OCI-M1 (cell line): Measurements from ENCODE around the gene KCNN4.
"Not testable (repeated sequence)": the region's sequence is repeated elsewhere in the genome, so short reads cannot be mapped to it uniquely, and the experiment has no call there.

Experiments
- DNase-seq: peaks from one replicate; lab custom pipeline; 2025; lab: John Stamatoyannopoulos, UW

KCNN4 gene

GRCh38 chr19:43780706-43781525 lies at the start of gene KCNN4:
KCNN4 (minus strand) TSS chr19:43780973; CDS start chr19:43780861, 112 bp downstream.
- peak; percentile 63 for DNase-seq

- peak; percentile 97 for DNase-seq
Measured at GRCh38 chr19:43826787-43827754, 46.3 kb upstream of the KCNN4 start, which contains the start of gene ZNF283. ZNF283 (plus strand) TSS chr19:43827321; CDS start chr19:43833505, 6,184 bp downstream.

GRCh38 chr19:43824572-43824971 lies 43.8 kb upstream of the KCNN4 start:
- DNase-seq: not testable (repeated sequence)

GRCh38 chr19:43823856-43824255 lies 43.1 kb upstream of the KCNN4 start:
- DNase-seq: not testable (repeated sequence)

- no peak for DNase-seq
Measured at GRCh38 chr19:43820884-43821215, 40.1 kb upstream of the KCNN4 start.

GRCh38 chr19:43820098-43820883 lies 39.5 kb upstream of the KCNN4 start:
- no peak for DNase-seq

GRCh38 chr19:43818500-43818899 lies 37.7 kb upstream of the KCNN4 start:
- DNase-seq: no peak

- not testable (repeated sequence) for DNase-seq
Measured at GRCh38 chr19:43817454-43817853, 36.7 kb upstream of the KCNN4 start.

- DNase-seq: no peak
Measured at GRCh38 chr19:43814663-43815352, 34.0 kb upstream of the KCNN4 start.

- DNase-seq: peak; percentile 73
Measured at GRCh38 chr19:43812688-43813087, 31.9 kb upstream of the KCNN4 start.

- DNase-seq: no peak
Measured at GRCh38 chr19:43812259-43812658, 31.5 kb upstream of the KCNN4 start.

GRCh38 chr19:43811837-43812236 lies 31.1 kb upstream of the KCNN4 start:
- peak; percentile 78 for DNase-seq

GRCh38 chr19:43809762-43810696 lies 29.3 kb upstream of the KCNN4 start:
- DNase-seq: peak; percentile 86

- no peak for DNase-seq
Measured at GRCh38 chr19:43807651-43808050, 26.9 kb upstream of the KCNN4 start.

GRCh38 chr19:43806848-43807247 lies 26.1 kb upstream of the KCNN4 start:
- no peak for DNase-seq

- DNase-seq: not testable (repeated sequence)
Measured at GRCh38 chr19:43806401-43806800, 25.6 kb upstream of the KCNN4 start.

- DNase-seq: no peak
Measured at GRCh38 chr19:43804432-43804831, 23.7 kb upstream of the KCNN4 start.

- no peak for DNase-seq
Measured at GRCh38 chr19:43802216-43802951, 21.6 kb upstream of the KCNN4 start, which contains the start of gene LYPD5. LYPD5 (minus strand) TSS chr19:43802447; CDS start chr19:43802380, 67 bp downstream.

GRCh38 chr19:43799502-43800142 lies 18.8 kb upstream of the KCNN4 start:
- DNase-seq: no peak
